Vagina (tissue), 2 donors: ENCODE measurements around the gene NRBF2.

Experiments
- POLR2A ChIP-seq, 2 donors: fragments of 450-650 bp; IDR thresholded peaks; one replicate each; pipeline ENCODE4 v1.6.1; 2017; ENCODE audit warnings: antibody characterized with exemption in 2 of 2, mild to moderate bottlenecking in 2 of 2, moderate library complexity in 2 of 2
- TF ChIP-seq, protein P1 (sequence below), 3 experiments: fragments of 450-650 bp in 2 of 3; fragments of 200-600 bp in 1 of 3; sonication (generic) in 1 of 3; IDR thresholded peaks; one replicate each; pipeline ENCODE4 v1.5.1; 2017 to 2019; ENCODE audit warnings: antibody characterized with exemption in 3 of 3, mild to moderate bottlenecking in 2 of 3, moderate library complexity in 2 of 3

- TF ChIP-seq, protein P1, sequence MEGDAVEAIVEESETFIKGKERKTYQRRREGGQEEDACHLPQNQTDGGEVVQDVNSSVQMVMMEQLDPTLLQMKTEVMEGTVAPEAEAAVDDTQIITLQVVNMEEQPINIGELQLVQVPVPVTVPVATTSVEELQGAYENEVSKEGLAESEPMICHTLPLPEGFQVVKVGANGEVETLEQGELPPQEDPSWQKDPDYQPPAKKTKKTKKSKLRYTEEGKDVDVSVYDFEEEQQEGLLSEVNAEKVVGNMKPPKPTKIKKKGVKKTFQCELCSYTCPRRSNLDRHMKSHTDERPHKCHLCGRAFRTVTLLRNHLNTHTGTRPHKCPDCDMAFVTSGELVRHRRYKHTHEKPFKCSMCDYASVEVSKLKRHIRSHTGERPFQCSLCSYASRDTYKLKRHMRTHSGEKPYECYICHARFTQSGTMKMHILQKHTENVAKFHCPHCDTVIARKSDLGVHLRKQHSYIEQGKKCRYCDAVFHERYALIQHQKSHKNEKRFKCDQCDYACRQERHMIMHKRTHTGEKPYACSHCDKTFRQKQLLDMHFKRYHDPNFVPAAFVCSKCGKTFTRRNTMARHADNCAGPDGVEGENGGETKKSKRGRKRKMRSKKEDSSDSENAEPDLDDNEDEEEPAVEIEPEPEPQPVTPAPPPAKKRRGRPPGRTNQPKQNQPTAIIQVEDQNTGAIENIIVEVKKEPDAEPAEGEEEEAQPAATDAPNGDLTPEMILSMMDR (IDR thresholded peaks at IDR 0.05), result no peak
- no peak for TF ChIP-seq POLR2A (IDR thresholded peaks at IDR 0.05)
Observed at GRCh38 chr10:63175534-63175933, 42.4 kb downstream of the NRBF2 start.
